ENCODE measurements around the gene PAX7.

GRCh38 chr1:18666317-18666920 is 35.8 kb downstream of the PAX7 start:
- TF ChIP-seq CTCF (IDR thresholded peaks at IDR 0.05) (no peak), RFX5 (IDR thresholded peaks at IDR 0.05) (no peak), BCL3 (IDR thresholded peaks at IDR 0.05) (no peak), ZC3H11A (IDR thresholded peaks at IDR 0.05) (no peak), EP300 (IDR thresholded peaks at IDR 0.05) (no peak), POLR2A (IDR thresholded peaks at IDR 0.05; ENCODE audit: low read length) (no peak), POLR2AphosphoS2 (conservative IDR thresholded peaks at IDR 0.05; ENCODE audit: low read length) (no peak), E2F6 (IDR thresholded peaks at IDR 0.05; ENCODE audit: borderline replicate concordance, low read depth) (no peak), MAX (IDR thresholded peaks at IDR 0.05) (no peak), RAD21 (conservative IDR thresholded peaks at IDR 0.05 in 1 of 2, IDR thresholded peaks at IDR 0.05 in 1 of 2) (no peak), ZFP36 (IDR thresholded peaks at IDR 0.05; ENCODE audit: borderline replicate concordance, partially characterized antibody) (no peak), MYC (IDR thresholded peaks at IDR 0.05; ENCODE audit: borderline replicate concordance, low read length) (no peak), CEBPB (IDR thresholded peaks at IDR 0.05) (no peak)
